Fibroblast of gingiva (primary cell): ENCODE data around the gene EHMT2.

Experiments used
- DNase-seq: peaks from one replicate; pipeline ENCODE4 v3.0.0-alpha.2; 2011; ENCODE audit warnings: low read depth

The EHMT2 gene

DNA sequence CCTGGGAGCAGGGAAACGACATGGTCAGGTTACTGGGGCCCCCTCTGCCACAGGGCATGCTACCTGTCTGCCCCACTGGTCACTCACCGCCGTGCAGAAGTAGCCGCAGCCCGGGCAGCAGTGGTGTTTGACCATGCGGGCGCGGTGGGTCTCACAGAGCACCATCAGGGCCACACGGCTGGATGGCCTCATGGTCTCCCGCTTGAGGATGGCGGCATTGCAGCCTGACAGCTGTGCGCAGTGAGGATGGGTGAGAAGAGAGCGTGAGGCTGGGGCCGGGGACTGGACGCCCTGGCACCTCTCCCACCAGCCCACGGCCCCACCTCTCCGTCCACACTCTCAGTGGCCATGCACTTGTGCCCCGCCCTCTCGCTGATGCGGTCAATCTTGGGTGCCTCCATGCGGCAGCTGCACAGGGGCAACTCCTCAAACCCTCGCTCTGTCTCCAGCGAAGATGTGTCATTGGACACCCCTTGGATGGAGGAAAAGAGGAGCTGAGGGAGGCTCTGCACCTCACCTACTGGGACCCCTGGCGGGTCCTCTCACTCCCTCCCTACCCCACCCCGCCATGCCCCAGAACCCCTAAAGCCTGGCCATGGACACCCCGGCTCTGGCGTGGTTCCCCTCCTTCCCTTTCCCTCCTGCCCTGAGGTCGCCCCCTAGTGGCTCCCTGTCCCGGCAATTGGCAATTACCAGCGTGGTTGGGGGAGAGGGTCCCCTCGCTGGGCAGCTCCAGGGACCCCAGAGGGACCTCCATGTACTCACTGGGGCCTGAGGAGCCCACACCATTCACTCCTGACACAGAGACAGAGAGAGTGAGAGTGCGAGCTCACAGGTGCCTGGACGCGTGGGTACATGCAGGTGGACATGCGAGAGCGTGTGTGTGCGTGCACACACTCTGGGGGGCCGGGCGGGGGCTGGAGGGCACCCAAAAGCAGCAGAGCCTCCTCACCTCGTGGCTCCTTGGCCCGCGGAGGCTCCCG, 8.9 kb downstream of the EHMT2 start:
- no peak for DNase-seq

GRCh38 chr6:31887173-31888007, 10.1 kb downstream of the EHMT2 start:
- DNase-seq = no peak

DNA sequence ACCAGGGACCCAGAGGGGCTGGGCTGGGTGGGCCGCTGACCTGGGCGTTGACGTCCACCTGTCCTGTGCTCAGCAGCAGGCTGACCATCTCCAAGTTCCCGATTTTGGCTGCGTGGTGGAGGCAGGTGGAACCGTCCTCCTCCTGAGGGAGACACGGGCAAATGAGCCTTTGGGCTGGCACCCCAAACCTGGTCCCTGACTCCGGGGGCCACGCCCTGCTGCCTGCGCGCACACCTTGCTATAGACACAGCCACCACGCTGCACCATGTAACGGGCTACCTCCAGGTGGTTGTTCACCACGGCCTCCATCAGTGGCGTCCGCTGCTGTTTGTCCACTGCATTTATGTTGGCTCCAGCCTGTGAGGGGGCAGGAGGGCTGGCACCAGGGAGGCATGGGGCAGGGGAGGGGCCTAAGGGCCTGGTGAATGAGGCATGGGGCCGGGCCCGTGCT, 10.9 kb downstream of the EHMT2 start:
- DNase-seq = no peak

- DNase-seq = no peak
Observed at GRCh38 chr6:31884528-31885035, 12.9 kb downstream of the EHMT2 start.

DNA sequence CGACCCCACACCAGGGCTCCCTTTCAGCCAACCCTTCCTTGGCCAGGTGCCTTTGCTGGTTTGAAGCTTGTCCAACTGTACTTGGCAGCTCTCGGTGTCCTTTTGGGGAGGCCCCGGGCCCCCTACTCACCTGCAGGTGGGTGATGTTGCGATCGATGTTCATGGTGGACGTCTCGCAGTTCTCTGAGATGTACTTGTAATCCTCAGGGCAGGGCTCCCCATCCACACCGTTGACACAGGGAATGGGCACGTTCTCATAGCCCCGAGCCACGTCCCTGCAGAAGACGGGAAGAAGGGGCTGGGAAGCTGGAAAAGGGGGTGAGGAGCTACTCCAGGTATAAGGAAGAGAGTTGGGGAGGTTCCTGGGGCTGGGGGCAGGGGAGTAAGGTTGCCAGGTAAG, 13.8 kb downstream of the EHMT2 start:
- no peak for DNase-seq

DNA sequence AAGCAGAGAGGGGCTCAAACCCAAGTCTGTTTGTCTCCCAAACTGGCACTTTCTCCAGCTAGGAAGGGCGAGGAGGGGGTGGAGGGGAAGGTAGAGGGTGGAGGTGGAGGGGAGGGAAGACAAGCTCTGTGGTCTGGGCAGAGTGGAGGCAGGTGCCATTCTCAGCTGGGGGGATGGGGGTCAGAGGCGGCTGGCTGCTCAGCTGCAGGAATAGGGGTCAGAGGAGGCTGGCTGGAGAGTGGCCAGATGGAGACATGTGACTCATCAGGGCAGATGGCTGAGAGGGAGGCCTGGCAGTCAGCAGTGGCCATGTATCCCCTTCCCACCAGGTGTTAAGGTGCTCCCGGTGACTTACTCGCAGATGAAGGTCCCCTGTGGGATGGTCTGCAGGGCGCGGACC, 15.2 kb downstream of the EHMT2 start:
- DNase-seq = no peak

DNA sequence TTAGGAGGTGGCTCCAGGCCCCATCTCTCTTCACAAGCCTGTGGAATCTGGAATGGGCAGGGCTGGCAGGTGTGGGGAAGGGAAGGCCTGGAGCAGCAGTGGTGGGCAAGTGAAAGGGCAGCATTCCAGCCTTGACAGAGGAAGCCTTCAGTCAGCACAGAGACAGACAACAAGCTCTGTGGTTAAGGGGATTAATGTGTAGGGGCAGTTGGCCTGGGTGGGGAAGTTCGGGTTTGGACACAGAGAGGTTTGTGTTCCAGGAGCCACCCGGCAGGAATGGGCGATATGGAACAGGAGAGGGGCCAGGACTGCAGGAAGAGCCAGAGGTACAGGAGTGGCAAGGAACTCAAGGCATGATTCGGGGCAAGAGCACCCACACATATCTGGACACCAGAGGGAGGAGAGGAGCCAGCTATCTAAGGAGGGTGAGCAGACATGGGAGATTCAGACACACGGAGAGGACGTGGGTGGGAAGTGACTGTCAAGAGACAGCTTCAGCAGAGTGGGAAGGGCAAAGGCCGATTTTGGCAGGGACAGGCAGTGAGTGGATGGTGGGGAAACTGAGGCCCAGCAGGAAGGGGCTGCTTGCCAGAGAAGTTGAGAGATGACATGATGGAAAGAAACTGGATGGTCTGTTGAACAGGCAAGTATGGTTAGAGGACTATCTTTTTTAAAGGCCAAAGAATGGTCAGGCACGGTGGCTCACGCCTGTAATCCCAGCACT, 16.2 kb downstream of the EHMT2 start:
- no peak for DNase-seq

- no peak for DNase-seq
Observed at GRCh38 chr6:31880616-31881015, 16.9 kb downstream of the EHMT2 start.

GRCh38 chr6:31879901-31880300, 17.6 kb downstream of the EHMT2 start:
- no peak for DNase-seq

- DNase-seq = no peak
Observed at GRCh38 chr6:31879143-31879542, 18.4 kb downstream of the EHMT2 start.

- DNase-seq = no peak
Observed at GRCh38 chr6:31878726-31879125, 18.8 kb downstream of the EHMT2 start, which contains the start of gene SLC44A4. SLC44A4 (minus strand) TSS chr6:31878997; CDS start chr6:31878980, 17 bp downstream.

DNA sequence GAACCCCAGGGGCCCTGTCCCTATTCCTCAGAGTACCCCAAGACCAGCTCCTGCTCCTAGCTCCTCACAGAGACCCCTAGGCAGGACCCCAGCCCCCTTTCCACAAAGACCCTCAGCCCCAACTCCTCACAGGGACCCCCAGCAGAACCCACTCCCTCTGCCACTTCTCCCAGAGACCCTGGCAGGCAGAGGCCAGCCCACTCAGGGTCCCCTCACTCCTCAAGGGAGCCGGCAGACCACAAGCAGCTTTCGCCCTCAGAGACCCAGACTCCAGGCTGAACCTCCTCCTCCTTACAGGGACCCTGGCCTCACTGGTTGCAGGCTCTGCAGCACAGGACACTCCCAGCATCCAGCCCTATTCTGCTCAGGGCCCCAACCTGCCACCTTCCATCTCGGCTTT, 19.3 kb downstream of the EHMT2 start:
- no peak for DNase-seq

- DNase-seq = no peak
Observed at GRCh38 chr6:31877651-31878161, 19.8 kb downstream of the EHMT2 start.

DNA sequence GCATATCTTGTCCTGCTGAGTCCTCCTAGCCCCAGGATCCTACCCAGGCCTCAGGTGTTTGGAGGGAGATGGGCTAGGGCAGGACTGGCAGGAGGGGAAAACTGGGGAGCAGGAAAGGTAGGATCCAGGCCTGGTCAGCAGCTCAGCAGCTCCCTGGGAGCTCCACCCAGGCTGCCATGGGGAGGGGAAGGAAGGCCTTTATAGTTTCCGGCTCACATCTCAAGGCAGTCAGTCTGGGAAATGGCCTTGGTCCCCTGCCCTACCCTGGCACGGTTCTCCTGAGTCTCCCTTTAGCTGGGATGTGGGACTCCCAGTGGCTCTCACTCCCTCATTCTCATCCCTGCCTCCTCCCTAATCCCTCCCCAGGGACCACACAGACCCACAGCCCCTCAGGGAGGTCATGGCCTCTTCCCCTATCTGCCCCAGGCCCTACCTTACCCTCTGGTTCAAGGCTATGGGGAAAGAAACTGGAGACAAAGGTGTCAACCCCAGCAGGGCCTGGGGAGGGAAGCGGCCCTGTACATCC, 20.3 kb downstream of the EHMT2 start:
- no peak for DNase-seq

DNA sequence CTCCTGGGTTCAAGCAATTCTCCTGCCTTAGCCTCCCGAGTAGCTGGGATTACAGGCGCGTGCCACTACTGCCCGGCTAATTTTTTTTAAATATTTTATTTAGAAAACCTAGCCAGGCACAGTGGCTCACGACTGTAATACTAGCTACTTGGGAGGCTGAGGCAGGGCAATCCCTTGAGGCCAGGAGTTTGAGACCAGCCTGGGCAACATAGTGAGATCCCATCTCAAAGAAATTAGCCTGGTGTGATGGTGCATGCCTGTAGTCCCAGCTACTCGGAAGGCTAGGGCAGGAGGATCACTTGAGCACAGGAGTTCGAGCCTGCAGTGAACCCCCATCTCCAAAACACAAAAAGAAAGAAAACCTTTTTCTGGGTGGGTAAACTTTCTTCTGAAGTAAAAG, 21.1 kb downstream of the EHMT2 start:
- DNase-seq = no peak

DNA sequence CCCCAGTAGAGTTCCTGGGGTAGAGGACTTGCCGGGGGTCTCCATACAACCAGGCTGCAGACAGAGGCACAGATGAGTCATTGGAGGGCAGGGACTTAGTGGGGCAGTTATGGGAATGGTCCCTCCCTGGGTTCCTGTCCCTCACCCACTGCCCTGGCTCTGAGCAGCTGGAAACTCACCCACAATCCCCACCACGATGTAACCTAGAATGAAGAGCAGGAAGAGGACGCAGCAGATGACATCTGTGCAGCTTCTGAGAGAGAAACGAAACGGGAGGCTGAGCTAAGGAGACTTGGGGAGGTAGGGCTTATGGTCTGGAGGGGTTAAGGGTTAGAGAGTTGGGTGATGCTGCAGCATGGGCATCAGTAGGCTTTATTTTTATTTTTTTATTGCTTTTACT, 21.6 kb downstream of the EHMT2 start:
- DNase-seq = no peak

GRCh38 chr6:31874836-31875572, 22.5 kb downstream of the EHMT2 start:
- DNase-seq = no peak

- DNase-seq = no peak
Observed at GRCh38 chr6:31874084-31874670, 23.3 kb downstream of the EHMT2 start.

- DNase-seq = no peak
Observed at GRCh38 chr6:31871046-31871659, 26.3 kb downstream of the EHMT2 start.

DNA sequence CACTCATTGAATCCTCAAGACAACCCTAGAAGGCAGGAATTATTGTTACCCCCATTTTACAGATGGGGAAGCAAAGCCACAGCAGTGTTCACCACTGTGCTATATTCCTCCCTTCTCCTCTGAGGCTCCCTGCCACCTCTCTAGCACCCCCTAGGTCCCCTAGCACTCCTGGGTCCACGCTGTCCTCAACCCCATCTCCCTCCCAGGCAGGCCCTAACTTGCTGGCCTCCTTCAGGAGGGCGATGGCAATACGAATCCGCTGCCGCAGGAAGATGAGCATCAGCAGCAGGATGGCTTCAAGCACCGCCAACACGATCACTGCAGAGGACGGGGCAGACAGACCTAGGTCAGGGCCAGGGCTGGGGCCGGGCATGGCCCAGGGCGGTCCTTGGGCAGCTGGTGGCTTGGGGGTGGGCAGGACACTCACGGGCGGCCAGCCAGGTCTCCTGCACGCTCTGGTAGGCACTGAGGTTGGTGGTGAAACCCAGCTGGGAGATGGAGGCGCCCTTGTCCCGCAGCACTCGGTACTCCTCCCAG, 27.0 kb downstream of the EHMT2 start:
- DNase-seq = no peak
